GM12801 (cell line): Measurements from ENCODE around the gene RSPH9.

ENCODE experiments used
- CTCF ChIP-seq: IDR thresholded peaks from one replicate; pipeline ENCODE4 v1.5.1; 2011; ENCODE audit warnings: control low read depth; ENCODE audit not compliant: insufficient read length; ENCODE audit errors: extremely low read depth

RSPH9 gene

GRCh38 chr6:43716099-43716498 lies 71.3 kb downstream of the RSPH9 start:
- TF ChIP-seq CTCF, result no peak

DNA sequence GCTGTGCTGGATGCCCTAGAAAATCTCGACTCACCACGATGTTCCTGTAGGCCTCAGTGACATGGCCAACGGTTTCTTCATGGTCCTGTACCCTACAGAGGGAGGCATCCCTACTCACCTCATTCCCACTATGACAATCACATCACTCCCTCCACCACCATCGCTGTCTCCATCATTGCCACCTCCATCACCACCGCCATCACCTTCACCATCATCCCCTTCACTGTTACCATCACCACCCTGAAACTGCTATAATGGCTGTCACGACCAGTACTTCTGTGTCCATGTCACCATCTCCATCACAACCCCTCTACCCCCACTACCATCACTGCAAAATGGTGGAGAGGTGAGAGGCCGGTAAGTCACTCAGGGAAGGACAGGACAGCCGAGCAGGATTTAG lies 72.6 kb downstream of the RSPH9 start:
- TF ChIP-seq CTCF, result no peak

DNA sequence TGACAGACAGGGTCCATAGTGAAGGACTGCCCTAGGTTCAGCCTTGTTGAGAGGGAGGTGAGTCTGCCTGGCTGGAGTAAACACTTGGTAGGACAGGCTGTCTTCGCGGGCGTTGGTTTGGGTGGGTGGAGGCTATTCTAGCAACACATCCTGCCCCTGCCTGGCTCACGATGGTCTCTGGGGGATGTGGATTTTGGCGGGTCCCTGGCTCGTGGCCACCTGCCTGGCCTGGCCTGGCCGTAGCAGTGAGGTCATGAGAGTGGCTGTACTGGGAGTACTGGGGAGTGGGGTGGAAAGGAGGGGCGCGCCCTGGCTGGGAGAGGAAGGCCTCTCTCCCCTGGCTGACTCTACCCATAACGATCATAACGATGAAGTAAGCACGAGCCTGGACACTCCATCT lies 73.0 kb downstream of the RSPH9 start:
- no peak for TF ChIP-seq CTCF

- no peak for TF ChIP-seq CTCF
Observed at GRCh38 chr6:43718387-43719105, 73.7 kb downstream of the RSPH9 start.

DNA sequence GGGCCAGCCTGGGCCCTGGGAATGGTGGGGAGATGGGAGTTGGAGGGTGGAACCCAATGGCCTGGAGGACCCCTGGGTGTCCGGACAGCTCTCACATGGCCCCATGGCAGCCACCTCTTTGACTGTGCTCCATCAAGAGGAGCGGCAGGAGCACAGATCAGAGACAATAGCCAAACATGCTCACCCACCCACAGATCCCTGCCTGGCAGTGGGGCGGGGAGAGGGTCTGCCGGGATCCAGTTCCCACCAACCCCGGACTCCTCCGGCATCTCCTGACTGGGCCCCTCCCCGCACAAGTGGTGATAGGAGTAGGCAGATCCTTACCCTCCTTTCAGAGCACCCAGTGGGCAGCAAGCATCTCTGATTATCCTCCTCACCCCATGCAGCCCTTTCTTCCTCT lies 74.7 kb downstream of the RSPH9 start:
- no peak for TF ChIP-seq CTCF

GRCh38 chr6:43720999-43721398 lies 76.2 kb downstream of the RSPH9 start:
- no peak for TF ChIP-seq CTCF
